ENCODE results near the gene NFATC2.

NFATC2 gene

DNA sequence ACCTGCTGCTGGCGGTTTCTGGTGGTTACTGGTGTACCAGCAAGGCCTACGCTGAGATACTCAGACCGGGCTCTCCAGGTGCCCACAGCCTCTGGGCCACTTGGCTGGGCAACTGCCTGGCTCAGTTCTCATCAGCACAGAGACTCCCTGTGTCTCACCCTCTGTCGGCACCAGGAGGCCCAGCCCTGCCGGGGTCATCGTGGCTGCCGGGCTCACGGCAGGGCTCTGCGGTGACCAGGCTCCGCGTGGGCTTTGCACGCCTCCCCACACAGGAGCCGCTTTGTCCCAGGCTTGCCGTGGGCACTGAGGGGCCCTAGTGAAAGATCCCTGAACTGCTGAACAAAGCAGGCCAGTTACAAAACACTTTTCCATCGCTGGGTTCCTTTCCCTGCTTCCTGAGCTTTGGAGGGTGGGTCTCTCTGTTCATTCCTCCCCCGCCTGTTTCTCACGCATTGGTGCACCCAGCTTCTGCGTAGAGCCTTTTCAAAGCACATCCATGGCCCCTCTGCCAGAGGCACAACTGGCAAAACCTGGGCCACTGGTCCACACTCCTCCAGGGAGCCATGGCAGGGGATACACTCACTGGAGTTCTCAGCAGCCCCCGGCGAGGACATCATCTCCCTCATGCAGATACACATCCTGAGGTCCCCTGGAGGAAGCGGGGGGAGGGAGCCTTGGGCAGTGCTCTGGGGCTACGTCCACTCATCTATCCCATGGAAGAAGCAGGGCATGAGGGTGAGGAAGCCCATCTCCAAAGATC is 117.0 kb downstream of the NFATC2 start:
- peaks cover 35% of the 10 kb centered on the region for H3K4me1 ChIP-seq (ENCODE audit: insufficient read depth, low read length)
- no peak overlapping the region for H3K9ac ChIP-seq (ENCODE audit: low read depth, low read length)
- H3K9me3 ChIP-seq (ENCODE audit: control insufficient read depth, insufficient read depth, low read length): no peaks in the 10 kb centered on the region
- H3K36me3 ChIP-seq (ENCODE audit: insufficient read depth, low read length): no peaks in the 10 kb centered on the region

GRCh38 chr20:51424270-51425117 is 118.0 kb downstream of the NFATC2 start:
- no peaks in the 10 kb centered on the region for H3K9me3 ChIP-seq (ENCODE audit: control insufficient read depth, insufficient read depth, low read length)
- H3K9ac ChIP-seq (ENCODE audit: low read depth, low read length): no peak overlapping the region
- H3K36me3 ChIP-seq (ENCODE audit: insufficient read depth, low read length): no peaks in the 10 kb centered on the region
- H3K4me1 ChIP-seq (ENCODE audit: insufficient read depth, low read length): peaks cover 35% of the 10 kb centered on the region

DNA sequence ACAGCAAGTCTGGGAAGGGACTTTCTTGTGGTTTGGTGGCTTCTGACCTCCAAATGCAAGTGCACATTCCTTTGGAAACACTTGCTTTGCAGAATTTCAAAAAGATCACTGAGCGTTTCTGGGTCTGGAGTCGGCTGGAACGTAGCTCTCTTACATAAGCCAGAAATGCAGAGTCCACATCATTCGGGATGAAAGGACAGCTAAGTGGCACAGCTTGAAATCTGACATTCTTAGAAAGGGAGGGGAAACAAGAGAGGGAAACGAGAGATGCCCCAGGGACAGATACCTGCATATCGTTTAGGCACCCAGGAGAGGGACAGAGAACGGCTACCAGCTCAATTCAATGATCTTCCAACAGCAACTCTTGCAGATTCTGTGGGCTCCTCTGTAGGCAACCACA is 118.7 kb downstream of the NFATC2 start:
- Histone ChIP-seq H3K36me3 (ENCODE audit: insufficient read depth, low read length) (no peaks in the 10 kb centered on the region), H3K9me3 (ENCODE audit: control insufficient read depth, insufficient read depth, low read length) (no peaks in the 10 kb centered on the region), H3K4me1 (ENCODE audit: insufficient read depth, low read length) (peaks cover 34% of the 10 kb centered on the region), H3K9ac (ENCODE audit: low read depth, low read length) (no peak overlapping the region)

- no peaks in the 10 kb centered on the region for H3K9me3 ChIP-seq (ENCODE audit: control insufficient read depth, insufficient read depth, low read length)
- no peak overlapping the region for H3K9ac ChIP-seq (ENCODE audit: low read depth, low read length)
- peaks cover 29% of the 10 kb centered on the region for H3K4me1 ChIP-seq (ENCODE audit: insufficient read depth, low read length)
- H3K36me3 ChIP-seq (ENCODE audit: insufficient read depth, low read length): no peaks in the 10 kb centered on the region
These were observed 119.2 kb downstream of the NFATC2 start for GRCh38 chr20:51423290-51423667.

- H3K9me3 ChIP-seq (ENCODE audit: control insufficient read depth, insufficient read depth, low read length): no peaks in the 10 kb centered on the region
- H3K4me1 ChIP-seq (ENCODE audit: insufficient read depth, low read length): peaks cover 23% of the 10 kb centered on the region
- no peak overlapping the region for H3K9ac ChIP-seq (ENCODE audit: low read depth, low read length)
- H3K36me3 ChIP-seq (ENCODE audit: insufficient read depth, low read length): no peaks in the 10 kb centered on the region
These were observed 119.8 kb downstream of the NFATC2 start for GRCh38 chr20:51422514-51423289.

- H3K36me3 ChIP-seq (ENCODE audit: insufficient read depth, low read length): no peaks in the 10 kb centered on the region
- H3K4me1 ChIP-seq (ENCODE audit: insufficient read depth, low read length): peaks cover 18% of the 10 kb centered on the region
- H3K9me3 ChIP-seq (ENCODE audit: control insufficient read depth, insufficient read depth, low read length): no peaks in the 10 kb centered on the region
- H3K9ac ChIP-seq (ENCODE audit: low read depth, low read length): no peak overlapping the region
These were observed 121.7 kb downstream of the NFATC2 start for GRCh38 chr20:51420805-51421204.

DNA sequence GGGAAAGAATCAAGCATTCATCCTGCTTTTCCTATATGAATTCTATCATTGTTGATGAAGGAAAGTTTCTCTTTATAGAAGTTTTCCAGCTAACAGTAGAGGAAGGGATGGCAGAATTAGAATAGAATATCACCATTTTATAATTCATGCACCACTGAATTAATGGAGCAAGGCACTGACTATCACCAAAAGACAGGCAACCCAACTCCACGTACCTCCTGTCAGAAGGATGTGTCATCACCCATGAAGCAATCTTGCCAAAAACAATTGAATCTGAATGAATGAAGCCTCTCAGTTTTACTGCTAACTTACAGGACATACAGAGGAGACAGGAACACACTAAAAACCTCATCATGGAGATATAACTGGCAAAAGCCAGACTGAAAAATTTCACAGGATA is 122.4 kb downstream of the NFATC2 start:
- H3K36me3 ChIP-seq (ENCODE audit: insufficient read depth, low read length): no peaks in the 10 kb centered on the region
- H3K9me3 ChIP-seq (ENCODE audit: control insufficient read depth, insufficient read depth, low read length): no peaks in the 10 kb centered on the region
- H3K9ac ChIP-seq (ENCODE audit: low read depth, low read length): no peak overlapping the region
- peaks cover 14% of the 10 kb centered on the region for H3K4me1 ChIP-seq (ENCODE audit: insufficient read depth, low read length)

DNA sequence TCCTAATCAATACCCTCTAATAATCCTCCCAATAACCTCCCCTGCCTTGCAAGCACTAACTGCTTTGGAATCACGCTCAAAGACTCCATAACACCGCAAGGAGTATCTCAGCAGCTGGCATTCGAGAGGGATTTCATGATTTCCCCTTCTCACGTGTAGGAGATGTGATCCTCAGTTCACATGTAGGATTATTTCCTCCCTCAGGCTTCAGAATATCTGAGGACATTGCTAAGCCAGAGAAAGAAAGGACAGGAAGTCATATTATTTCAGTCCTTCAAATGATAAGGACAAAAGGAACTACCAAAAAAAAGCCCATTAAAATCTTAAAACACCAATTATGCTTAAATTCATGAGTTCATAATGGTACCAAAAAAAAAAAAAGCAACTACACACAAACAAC is 122.9 kb downstream of the NFATC2 start:
- H3K36me3 ChIP-seq (ENCODE audit: insufficient read depth, low read length): no peaks in the 10 kb centered on the region
- no peaks in the 10 kb centered on the region for H3K9me3 ChIP-seq (ENCODE audit: control insufficient read depth, insufficient read depth, low read length)
- no peak overlapping the region for H3K9ac ChIP-seq (ENCODE audit: low read depth, low read length)
- H3K4me1 ChIP-seq (ENCODE audit: insufficient read depth, low read length): peaks cover 9% of the 10 kb centered on the region

DNA sequence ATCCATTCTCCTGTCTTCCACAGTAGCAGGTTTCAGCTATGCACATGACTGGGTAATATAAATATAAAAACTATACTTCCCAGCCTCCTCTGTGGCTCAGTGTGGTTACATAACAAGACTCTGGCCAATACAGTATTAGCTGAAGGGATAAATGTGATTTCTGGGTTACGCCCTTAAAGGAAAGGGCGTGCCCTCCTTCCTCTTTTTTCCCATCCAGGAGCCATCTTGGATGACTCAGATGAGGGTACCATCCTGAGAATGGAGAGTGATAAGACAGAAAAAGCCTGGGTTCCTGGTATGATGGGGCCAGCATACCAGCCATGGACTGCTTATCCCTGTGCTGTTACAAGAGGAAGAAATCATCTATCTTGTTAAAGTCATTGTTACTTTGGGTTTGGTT is 123.3 kb downstream of the NFATC2 start:
- Histone ChIP-seq H3K4me1 (ENCODE audit: insufficient read depth, low read length) (peaks cover 5% of the 10 kb centered on the region), H3K9ac (ENCODE audit: low read depth, low read length) (no peak overlapping the region), H3K36me3 (ENCODE audit: insufficient read depth, low read length) (no peaks in the 10 kb centered on the region), H3K9me3 (ENCODE audit: control insufficient read depth, insufficient read depth, low read length) (no peaks in the 10 kb centered on the region)

- H3K9me3 ChIP-seq (ENCODE audit: control insufficient read depth, insufficient read depth, low read length): no peaks in the 10 kb centered on the region
- no peaks in the 10 kb centered on the region; the same call in 1 of the 2 replicates for H3K4me1 ChIP-seq (ENCODE audit: insufficient read depth, low read length)
- no peaks in the 10 kb centered on the region for H3K36me3 ChIP-seq (ENCODE audit: insufficient read depth, low read length)
- H3K9ac ChIP-seq (ENCODE audit: low read depth, low read length): no peak overlapping the region
These were observed 124.4 kb downstream of the NFATC2 start for GRCh38 chr20:51418137-51418529.

DNA sequence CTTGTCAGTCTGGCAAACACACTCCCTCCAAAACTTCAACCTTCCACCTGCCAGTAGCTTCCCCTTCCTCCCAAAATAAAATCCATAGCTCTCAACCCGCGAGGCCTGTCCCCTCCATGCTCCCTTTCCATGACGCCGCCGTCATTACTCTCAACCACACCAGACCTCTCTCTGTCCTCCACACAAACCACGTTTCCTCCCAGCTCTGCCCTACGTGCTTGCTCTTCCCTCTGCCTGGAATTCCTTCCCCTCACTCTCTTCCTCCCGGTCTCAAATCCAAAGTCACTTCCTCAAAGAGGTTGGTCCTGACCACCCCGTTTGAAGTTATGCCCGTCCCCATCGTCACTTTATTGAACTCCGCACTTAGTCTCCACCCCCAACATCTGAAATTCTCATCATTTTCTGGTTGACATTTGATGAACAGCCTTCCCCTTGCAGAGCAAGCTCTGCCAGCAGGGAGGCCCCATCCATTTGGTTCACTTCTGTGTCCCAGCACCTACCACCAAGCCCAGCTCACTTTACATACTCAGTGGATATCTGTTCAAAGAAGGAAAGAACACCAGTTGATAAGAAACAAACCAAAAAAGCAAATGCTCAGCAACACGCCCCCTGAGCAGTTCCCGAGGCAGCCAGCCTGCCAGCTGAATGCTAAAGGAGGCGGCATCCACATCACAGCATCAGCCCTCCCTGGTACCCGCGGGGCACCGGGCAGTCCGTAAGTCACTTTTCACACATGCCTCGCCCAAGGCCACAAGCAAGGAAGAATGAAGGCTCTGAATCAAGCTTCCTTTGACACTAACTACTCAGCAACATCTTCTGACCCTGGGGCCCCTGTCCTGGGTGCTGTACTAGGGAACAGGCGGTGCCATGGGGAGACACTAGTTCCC is 125.0 kb downstream of the NFATC2 start:
- no peak overlapping the region for H3K9ac ChIP-seq (ENCODE audit: low read depth, low read length)
- H3K4me1 ChIP-seq (ENCODE audit: insufficient read depth, low read length): peaks cover 2% of the 10 kb centered on the region; the same call in 1 of the 2 replicates
- no peaks in the 10 kb centered on the region for H3K9me3 ChIP-seq (ENCODE audit: control insufficient read depth, insufficient read depth, low read length)
- no peaks in the 10 kb centered on the region for H3K36me3 ChIP-seq (ENCODE audit: insufficient read depth, low read length)

DNA sequence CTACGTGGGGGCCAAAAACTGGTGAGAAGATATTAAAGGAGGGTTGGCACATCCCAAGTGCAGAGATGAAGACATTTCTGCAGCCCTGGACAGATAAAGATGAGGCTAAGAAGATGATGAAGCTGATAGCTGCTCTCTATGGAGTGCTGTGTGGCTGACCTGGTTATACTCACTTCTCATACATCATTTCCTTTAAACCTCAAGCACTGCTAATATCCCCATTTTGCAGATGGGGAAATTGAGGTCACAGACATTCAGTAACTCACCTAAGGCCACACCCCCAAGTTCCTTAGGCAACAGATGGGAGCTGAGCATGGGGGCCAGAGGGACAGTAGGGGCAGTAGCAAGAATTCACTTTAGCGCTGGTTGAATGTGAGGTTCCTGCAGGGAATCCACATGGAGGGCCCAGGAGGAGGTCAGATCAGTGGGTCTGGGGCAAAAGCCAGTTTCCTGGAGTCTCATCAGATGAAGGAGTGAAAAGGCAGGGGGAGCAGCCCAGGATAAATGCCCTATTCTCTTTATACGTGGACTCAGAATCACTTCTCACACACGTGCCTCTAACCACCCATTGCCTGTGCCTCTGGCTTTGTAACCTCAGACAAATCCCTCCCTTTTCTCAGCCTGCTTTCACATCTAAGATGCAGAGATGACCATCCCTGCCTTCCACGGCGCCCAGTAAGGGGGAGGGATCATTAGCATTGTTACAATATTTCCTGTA is 125.8 kb downstream of the NFATC2 start:
- Histone ChIP-seq H3K4me1 (ENCODE audit: insufficient read depth, low read length) (peaks cover 10% of the 10 kb centered on the region; the same call in 1 of the 2 replicates), H3K9ac (ENCODE audit: low read depth, low read length) (no peak overlapping the region), H3K9me3 (ENCODE audit: control insufficient read depth, insufficient read depth, low read length) (no peaks in the 10 kb centered on the region), H3K36me3 (ENCODE audit: insufficient read depth, low read length) (no peaks in the 10 kb centered on the region)

DNA sequence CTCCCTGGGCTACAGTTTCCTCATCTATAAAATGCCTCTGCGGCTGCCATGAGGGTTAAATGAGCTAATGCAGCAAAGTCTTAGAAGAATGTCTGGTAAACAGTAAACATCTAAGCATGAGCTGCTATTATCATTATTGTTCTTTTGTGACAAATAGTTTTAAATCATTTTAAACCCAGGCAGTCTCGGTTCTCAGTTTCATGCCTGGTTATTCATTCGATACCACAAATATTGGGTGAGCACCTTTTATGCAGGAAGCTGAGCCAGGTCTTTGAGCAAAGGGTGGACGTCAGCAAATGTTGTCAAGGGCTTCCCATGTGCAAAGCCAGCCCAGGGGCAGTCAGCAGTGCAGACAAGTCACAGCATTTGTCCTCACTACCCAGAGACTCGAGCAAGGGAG is 128.7 kb downstream of the NFATC2 start:
- H3K9ac ChIP-seq (ENCODE audit: low read depth, low read length): no peak overlapping the region
- H3K36me3 ChIP-seq (ENCODE audit: insufficient read depth, low read length): no peaks in the 10 kb centered on the region
- peaks cover 10% of the 10 kb centered on the region; the same call in 1 of the 2 replicates for H3K4me1 ChIP-seq (ENCODE audit: insufficient read depth, low read length)
- no peaks in the 10 kb centered on the region for H3K9me3 ChIP-seq (ENCODE audit: control insufficient read depth, insufficient read depth, low read length)
